ENCODE results near the gene AP1M1.

Gene AP1M1

GRCh38 chr19:16208847-16209665, 11.3 kb downstream of the AP1M1 start:
- no peak for DNase-seq

GRCh38 chr19:16210168-16210567, 12.5 kb downstream of the AP1M1 start:
- no peak for DNase-seq

GRCh38 chr19:16213076-16213475, 15.4 kb downstream of the AP1M1 start:
- no peak for DNase-seq

- peak in 2 of 4 experiments; percentile 21 to 34 for DNase-seq
Observed at GRCh38 chr19:16216744-16217670, 19.3 kb downstream of the AP1M1 start.

- no peak for DNase-seq
Observed at GRCh38 chr19:16217716-16218451, 20.2 kb downstream of the AP1M1 start.

- no peak for DNase-seq
Observed at GRCh38 chr19:16218851-16219250, 21.1 kb downstream of the AP1M1 start.

- no peak for DNase-seq
Observed at GRCh38 chr19:16222806-16223205, 25.1 kb downstream of the AP1M1 start.

GRCh38 chr19:16223746-16224145, 26.0 kb downstream of the AP1M1 start:
- no peak for DNase-seq

- no peak for DNase-seq
Observed at GRCh38 chr19:16224293-16225045, 26.8 kb downstream of the AP1M1 start.

- DNase-seq = no peak
Observed at GRCh38 chr19:16225279-16226183, 27.8 kb downstream of the AP1M1 start.

- DNase-seq = no peak
Observed at GRCh38 chr19:16226184-16226591, 28.5 kb downstream of the AP1M1 start.

- DNase-seq = no peak
Observed at GRCh38 chr19:16226878-16227836, 29.4 kb downstream of the AP1M1 start.

- no peak for DNase-seq
Observed at GRCh38 chr19:16227837-16228636, 30.3 kb downstream of the AP1M1 start.

GRCh38 chr19:16228637-16229321, 31.1 kb downstream of the AP1M1 start:
- no peak for DNase-seq

GRCh38 chr19:16229322-16229641, 31.6 kb downstream of the AP1M1 start:
- DNase-seq = no peak

- no peak for DNase-seq
Observed at GRCh38 chr19:16232127-16232526, 34.4 kb downstream of the AP1M1 start.

GRCh38 chr19:16232568-16232967, 34.9 kb downstream of the AP1M1 start:
- no peak for DNase-seq

- no peak for DNase-seq
Observed at GRCh38 chr19:16233081-16233776, 35.5 kb downstream of the AP1M1 start.
